ENCODE results near the gene PUM1. TPM values are rescaled to one million over a fixed set of nuclear protein-coding genes. Genes with fewer than 3 reads are reported as not detected.

PUM1 gene
- total RNA-seq, 4 donors from 2014 or later = 71.7 to 112 (median 83.0) TPM

DNA sequence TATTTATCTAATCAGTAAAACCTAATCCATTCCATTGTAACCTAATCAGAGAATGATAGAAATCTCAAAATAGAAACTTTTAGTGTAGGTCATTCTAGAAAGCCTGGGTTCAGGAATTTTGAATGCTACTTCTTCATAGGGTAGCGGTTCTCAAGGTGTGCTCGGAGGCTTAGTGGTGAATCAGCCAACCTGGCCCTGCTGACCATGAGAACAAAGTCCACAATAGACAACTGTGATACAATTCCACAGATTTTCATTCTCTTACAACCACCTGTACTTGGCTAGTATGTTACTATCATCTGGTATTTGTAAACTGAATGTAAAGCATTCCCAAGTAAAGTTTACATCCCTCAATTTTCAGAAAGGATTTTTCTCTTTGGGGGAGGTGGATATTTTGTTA, 7.5 kb upstream of the PUM1 start:
- Histone ChIP-seq H3K27me3 (no peaks in the 10 kb centered on the region), H3K4me3 (no peak overlapping the region), H3K27ac (replicated peaks in 1 of 4) (no peak overlapping the region), H3K4me1 (no peaks in the 10 kb centered on the region), H3K9me3 (no peaks in the 10 kb centered on the region), H3K36me3 (no peaks in the 10 kb centered on the region)
- WGBS = 97% methylated on average over 2 of the region's 2 CpGs
- intact Hi-C loops (cut with DNase I) = no loop called here
- no peak for DNase-seq (ENCODE audit: extremely low spot score)
- TF ChIP-seq EP300 (IDR thresholded peaks at IDR 0.05) = no peak
- TF ChIP-seq, protein P1, sequence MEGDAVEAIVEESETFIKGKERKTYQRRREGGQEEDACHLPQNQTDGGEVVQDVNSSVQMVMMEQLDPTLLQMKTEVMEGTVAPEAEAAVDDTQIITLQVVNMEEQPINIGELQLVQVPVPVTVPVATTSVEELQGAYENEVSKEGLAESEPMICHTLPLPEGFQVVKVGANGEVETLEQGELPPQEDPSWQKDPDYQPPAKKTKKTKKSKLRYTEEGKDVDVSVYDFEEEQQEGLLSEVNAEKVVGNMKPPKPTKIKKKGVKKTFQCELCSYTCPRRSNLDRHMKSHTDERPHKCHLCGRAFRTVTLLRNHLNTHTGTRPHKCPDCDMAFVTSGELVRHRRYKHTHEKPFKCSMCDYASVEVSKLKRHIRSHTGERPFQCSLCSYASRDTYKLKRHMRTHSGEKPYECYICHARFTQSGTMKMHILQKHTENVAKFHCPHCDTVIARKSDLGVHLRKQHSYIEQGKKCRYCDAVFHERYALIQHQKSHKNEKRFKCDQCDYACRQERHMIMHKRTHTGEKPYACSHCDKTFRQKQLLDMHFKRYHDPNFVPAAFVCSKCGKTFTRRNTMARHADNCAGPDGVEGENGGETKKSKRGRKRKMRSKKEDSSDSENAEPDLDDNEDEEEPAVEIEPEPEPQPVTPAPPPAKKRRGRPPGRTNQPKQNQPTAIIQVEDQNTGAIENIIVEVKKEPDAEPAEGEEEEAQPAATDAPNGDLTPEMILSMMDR (IDR thresholded peaks at IDR 0.05) = no peak

DNA sequence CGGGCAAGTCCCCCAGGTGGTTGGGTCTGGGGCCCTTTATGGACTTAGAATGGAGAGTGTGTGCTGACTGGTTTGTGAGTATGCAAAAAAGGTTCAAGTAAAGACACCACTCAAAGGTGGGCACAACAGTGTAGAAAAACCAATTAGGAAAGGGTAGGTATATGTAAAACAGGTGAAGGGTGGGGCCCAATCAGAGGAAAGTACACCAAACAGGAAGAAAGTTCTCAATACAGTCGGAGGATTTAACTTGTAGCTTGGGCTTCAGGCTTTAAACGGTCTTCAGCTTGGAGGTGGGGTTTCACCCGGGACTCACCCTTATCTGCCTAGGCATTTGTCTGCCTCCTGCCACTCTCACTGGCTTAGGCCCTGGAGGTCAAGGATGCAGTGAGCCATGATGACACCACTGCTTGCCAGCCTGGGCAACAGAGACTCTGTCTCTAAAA, 6.8 kb upstream of the PUM1 start:
- no peak for TF ChIP-seq POLR2A (IDR thresholded peaks at IDR 0.05; ENCODE audit: low read depth)
- TF ChIP-seq POLR2AphosphoS5 (IDR thresholded peaks at IDR 0.05) = no peak
- no peak for TF ChIP-seq EP300 (IDR thresholded peaks at IDR 0.05)
- TF ChIP-seq, protein P1 (IDR thresholded peaks at IDR 0.05) = no peak
- Histone ChIP-seq H3K4me3 (no peak overlapping the region), H3K4me1 (no peaks in the 10 kb centered on the region), H3K36me3 (no peaks in the 10 kb centered on the region), H3K9me3 (no peaks in the 10 kb centered on the region), H3K27ac (replicated peaks in 1 of 4) (no peak overlapping the region), H3K27me3 (no peaks in the 10 kb centered on the region)
- WGBS = 63% methylated on average over 4 of the region's 4 CpGs
- intact Hi-C loops (cut with DNase I) = no loop called here
- DNase-seq (ENCODE audit: extremely low spot score) = no peak

DNA sequence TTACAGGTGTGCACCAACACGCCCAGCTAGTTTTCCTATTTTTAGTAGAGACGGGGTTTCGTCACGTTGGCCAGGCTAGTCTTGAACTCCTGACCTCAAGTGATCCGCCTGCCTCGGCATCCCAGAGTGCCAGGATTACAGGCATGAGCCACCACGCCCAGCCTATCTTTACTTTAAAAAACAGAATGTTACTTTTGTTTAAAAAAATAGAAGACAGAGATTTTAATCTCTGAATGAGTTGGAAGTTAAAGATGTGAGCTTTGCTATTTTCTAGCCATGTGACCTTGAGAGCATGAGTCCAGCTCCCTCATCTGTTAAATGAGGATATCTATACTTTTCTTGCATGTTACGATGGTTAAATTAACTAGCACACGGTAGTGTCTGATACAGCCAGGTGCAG, 3.9 kb upstream of the PUM1 start:
- WGBS = 79% methylated on average over 9 of the region's 9 CpGs

DNA sequence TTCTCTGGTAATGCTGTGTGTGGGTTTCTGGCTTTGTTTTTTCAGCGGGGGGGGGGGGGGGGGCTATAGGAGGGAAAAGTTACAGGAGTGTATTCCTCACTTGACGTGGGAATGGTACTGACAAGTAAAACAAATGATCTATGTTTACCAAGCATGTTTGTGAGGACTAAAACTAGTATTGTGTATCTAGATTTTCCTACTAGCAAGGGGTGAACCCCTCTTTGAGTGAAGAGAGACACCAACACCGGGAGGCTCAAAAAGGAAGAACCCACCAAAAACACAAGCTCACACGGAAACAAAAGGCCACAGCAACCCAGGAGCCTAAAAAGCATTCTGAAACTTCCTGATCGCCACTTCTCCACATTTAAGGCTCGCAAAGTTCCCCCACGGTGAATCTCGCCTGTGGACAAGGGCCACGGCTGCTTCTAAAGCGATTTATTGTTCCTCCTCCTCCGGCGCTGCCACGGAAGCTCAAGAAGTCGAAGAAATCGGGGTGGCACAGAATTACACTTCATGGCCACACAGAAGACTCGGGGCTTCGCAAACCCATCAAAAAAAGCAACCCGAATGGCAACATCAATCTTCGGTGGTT, 703 bp downstream of the PUM1 start:
- peak overlapping the region; percentile 71 to 88 (median 74) for H3K4me3 ChIP-seq
- TF ChIP-seq POLR2A (IDR thresholded peaks at IDR 0.05; ENCODE audit: low read depth) = no peak
- TF ChIP-seq, protein P1 (IDR thresholded peaks at IDR 0.05) = no peak
- no peaks in the 10 kb centered on the region for H3K27me3 ChIP-seq
- intact Hi-C loops (cut with DNase I) = loop anchor here (5.0 to 10.0 kb wide), 3 partner anchors 58 to 98 kb away; no protein-coding TSS in a partner anchor
- under 1% methylated on average over 19 of the region's 19 CpGs for WGBS
- H3K36me3 ChIP-seq = no peaks in the 10 kb centered on the region
- peaks cover 26 to 50% (median 46%) of the 10 kb centered on the region in 4 donors for H3K4me1 ChIP-seq
- H3K27ac ChIP-seq (replicated peaks in 1 of 4) = peak overlapping the region; percentile 87 to 97 (median 94)
- H3K9me3 ChIP-seq = no peaks in the 10 kb centered on the region
- DNase-seq (ENCODE audit: extremely low spot score) = no peak

More for the DNA sequence above, 3.9 kb upstream of the PUM1 start:
- Histone ChIP-seq H3K4me1 (peaks cover 0 to 6% (median 5%) of the 10 kb centered on the region in 4 donors), H3K36me3 (no peaks in the 10 kb centered on the region), H3K27me3 (no peaks in the 10 kb centered on the region), H3K9me3 (no peaks in the 10 kb centered on the region), H3K27ac (replicated peaks in 1 of 4) (no peak overlapping the region), H3K4me3 (no peak overlapping the region)
- TF ChIP-seq POLR2AphosphoS5 (IDR thresholded peaks at IDR 0.05) (no peak), POLR2A (IDR thresholded peaks at IDR 0.05; ENCODE audit: low read depth) (no peak), EP300 (IDR thresholded peaks at IDR 0.05) (no peak)
- TF ChIP-seq, protein P1 (IDR thresholded peaks at IDR 0.05) = no peak
- intact Hi-C loops (cut with DNase I) = loop anchor here (10.0 kb wide), 1 partner anchor 85 kb away; no protein-coding TSS in a partner anchor
- no peak for DNase-seq (ENCODE audit: extremely low spot score)

Data from esophagus muscularis mucosa (tissue), 4 donors.